NCI-H1930 (cell line): ENCODE measurements around the gene EVI5.

Source experiments
- DNase-seq, 2 experiments: peaks; one replicate each; lab custom pipeline; 2025; lab: John Stamatoyannopoulos, UW

EVI5 gene

DNA sequence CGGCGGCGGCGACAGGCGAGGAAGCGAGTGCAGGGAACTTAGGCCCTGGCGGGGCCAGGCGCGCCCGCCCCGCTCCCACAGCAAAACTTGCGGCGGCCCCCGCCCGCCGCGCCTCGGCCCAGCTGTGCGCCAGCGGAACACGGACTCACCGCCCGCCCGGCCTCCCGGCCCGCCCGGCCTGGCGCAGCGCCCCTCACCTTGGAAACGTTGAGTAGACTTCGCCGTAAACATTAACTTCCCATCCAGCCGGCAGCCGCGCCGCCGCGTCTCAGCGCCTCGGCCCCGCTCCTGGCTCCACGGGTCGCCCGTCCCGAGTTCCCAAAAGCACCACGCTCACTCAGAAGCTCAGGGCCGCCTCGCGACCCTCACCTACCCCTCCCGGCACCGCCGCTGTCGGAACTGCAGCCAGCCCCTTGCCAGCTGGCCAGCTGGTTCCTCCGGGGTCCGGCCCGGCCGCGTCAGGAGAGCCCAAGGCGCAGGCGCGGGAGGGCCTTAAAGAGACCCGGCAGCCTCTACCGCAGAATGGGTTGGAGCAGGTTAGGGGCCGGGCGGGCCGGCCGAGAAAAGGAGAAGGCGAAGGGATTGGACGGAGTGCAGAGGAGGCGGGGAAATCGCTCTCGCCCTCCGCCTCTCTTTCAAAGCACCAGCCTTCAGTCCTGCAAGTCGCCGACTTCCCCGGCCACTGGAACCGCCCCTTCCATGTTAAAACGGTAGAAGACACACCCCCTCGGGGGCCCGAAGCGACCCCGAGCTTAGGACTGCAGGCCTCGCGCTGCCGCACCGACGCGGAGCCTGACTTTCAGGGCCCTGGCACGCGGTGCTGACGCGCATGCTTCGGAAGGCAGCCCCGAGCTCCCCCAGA lies at the start of gene EVI5:
EVI5 (minus strand) TSS at position 470 of the 862 bp plus-strand sequence. CDS start 48,562 bp downstream, outside the sequence.
- DNase-seq: peak; percentile 87 to 91

DNA sequence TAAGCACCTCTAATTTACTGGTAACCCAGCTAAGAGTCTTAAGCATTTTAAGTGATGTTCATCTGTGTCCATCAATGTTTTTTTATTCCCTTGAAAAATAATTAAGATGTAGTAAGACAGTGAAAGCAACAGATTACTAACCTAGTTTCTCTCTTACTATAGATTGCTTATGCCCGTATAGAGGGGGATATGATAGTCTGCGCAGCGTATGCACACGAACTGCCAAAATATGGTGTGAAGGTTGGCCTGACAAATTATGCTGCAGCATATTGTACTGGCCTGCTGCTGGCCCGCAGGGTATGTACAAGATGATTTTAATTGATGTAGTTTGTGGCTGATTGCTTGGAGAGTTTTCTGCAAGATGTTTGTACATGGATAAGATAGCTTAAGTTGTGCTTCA lies 49.7 kb upstream of the EVI5 start:
- no peak for DNase-seq

DNA sequence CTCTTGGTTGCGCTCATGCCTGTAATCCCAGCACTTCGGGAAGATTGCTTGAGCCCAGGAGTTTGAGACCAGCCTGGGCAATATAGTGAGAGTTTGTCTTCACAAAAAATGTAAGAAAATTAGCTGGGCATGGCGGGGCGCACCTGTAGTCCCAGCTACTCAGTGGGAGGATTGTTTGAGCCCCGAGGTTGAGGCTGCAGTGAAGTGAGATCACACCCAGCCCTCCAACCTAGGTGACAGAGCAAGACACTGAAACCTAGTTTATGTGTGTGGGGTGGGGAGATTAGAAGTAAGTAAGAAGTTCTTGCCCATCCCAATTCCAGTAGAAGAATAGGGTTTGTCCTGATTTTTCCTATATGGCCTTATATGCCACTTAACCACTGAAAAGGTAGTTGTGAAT lies 48.9 kb upstream of the EVI5 start:
- no peak for DNase-seq

DNA sequence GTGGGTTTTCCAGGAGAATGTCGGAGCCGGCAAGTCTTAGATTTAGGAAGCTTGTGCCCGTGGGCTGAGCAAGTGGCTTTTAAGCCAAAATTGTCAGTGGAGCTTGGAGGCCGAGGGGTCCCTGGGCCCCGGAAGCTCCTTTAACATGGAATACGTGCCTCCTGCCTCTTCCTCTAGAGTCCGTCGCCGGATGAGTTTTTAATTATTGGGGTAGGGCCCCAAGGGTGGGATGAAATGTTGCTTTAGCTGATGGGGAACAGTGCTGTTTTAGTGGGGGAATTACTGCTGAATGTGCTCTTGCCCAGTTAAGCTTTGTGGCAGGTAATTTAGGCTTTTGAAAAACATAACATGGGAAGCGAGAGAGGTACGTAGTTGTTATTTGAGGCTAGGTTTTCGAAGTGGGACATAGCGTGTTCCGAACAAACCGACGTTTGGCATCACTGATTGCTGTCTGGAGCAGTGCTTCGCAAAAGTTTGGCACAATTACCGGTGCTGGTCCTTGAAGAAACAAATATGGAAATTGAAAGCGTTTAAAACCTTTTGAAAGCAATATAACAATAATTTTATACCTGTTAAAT lies 47.7 kb upstream of the EVI5 start:
- DNase-seq: no peak

DNA sequence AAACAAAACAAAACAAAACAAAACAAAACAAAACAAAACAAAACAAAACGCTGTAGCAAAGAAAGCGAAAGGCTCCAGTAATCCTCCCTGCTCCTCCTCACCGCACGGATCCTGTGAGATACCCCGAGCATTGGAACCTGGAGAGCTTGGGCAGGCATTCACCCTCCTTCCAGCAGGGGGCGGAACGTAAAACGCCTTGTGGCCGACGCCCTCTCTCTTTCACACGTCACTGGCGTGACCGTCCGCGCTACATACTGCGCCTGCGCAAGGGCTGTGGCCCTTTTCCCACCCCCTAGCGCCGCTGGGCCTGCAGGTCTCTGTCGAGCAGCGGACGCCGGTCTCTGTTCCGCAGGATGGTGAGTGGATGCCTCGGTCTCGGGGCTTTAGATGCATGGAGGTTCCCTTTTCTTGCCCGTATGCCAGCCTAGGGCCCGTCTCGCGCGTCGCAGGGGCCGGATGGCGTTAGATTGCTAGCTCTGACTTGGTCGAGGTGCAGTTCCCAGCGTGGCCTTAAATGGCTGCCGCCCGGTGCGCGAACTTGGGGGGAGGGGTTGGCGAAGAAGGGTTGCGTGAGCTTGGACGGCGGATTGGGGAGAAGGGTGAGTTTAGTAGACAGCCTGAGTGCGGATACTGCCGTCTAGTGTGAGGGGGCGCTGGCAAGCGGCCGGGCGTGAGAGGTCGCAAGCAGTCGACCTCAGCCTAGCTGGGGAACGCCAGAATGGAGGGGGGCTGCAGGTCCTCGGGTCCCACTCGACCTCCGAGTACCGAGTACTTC lies 47.0 kb upstream of the EVI5 start, which contains the start of gene RPL5:
RPL5 (plus strand) TSS at position 279 of the 775 bp plus-strand sequence; CDS start at position 354, 75 bp downstream.
- DNase-seq: peak; percentile 96 to 98

DNA sequence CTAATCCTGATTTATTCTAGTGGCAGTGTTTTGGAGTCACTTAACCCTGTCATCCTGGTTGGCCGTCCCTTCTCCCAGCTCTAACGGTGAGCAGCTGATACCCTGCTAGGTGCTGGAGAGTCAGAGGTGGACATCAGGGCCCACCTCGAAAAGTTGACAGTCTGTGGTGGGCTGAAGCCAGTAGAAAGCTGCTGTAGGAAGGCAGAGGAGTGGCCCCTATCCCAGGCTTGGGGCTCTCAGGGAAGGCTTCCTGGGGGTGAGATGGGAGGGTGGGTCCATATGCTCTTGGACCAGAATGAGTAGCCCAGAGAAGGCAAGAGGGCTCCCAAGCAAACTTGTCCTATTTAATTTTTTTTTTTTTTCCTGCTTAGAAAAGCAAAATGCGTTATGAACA lies 46.5 kb upstream of the EVI5 start:
- no peak for DNase-seq

DNA sequence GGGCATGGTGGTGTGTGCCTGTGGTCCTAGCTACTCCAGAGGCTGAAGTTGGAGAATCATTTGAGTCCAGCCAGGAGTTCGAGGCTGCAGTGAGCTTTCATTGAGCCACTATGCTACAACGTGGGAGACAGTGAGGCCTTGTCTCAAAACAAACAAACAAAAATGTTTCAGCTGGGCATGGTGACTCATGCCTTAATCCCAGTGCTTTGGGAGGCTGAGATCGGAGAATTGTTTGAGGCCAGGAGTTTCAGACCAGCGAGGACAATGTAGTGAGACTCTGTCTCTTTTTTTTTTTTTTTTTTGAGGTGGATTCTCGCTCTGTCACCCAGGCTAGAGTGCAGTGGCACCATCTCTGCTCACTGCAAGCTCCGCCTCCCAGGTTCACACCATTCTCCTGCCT lies 41.9 kb upstream of the EVI5 start:
- DNase-seq: no peak

DNA sequence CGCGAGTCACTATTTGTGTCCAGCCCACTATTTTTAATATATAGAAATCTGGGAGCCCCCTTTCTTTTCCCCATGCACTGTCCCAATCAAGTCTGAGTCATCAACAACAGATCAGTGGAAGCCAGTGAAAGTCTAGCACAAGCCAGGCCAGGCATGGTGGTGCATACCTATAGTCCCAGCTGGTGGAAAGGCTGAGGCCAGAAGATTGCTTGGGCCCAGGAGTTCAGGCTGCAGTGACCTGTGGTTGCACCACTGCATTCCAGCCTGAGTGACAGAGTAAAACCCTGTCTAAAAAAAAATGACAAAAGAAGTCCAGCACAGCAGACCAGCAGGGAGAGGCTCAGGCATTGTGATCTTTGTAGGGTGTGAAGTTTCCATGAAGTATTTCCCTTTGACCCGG lies 38.0 kb upstream of the EVI5 start:
- no peak for DNase-seq

DNA sequence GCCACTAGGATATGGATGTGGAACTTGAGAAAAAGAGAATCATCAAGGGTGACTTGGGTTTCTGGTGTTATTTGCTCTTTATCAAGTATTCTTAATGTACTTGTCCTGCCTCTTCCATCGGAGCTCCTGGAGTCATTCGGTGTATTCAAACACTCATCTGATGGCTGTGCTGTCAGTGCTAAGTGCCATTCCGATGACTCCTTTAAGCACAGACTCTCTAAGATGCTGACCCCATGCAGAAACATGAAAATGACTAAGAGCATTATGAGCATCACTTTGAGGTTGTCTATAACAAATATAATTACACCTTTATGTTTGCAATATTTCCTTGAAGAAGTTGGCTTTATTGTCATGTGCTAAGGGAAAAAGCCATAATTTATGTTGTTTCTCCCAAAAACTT lies 35.6 kb upstream of the EVI5 start:
- no peak for DNase-seq

DNA sequence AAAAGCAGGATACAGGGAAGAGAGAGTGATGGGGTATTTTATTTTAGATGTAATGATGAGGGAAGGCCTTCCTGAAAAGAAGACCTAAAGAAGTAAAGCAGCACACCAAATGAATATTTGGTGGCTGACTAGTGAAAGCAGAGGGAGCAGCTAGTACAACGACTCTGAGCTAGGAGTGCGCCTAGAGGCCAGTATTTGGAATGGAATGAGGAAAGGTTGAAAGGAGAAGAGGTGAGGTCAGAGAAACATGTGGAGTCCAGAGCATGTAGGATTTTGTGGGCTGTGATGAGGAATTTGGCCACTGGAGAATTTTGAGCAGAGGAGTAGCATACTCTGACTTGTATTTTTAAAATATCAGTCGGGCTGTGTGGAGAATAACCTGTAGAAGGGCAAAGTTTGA lies 35.1 kb upstream of the EVI5 start:
- DNase-seq: no peak

DNA sequence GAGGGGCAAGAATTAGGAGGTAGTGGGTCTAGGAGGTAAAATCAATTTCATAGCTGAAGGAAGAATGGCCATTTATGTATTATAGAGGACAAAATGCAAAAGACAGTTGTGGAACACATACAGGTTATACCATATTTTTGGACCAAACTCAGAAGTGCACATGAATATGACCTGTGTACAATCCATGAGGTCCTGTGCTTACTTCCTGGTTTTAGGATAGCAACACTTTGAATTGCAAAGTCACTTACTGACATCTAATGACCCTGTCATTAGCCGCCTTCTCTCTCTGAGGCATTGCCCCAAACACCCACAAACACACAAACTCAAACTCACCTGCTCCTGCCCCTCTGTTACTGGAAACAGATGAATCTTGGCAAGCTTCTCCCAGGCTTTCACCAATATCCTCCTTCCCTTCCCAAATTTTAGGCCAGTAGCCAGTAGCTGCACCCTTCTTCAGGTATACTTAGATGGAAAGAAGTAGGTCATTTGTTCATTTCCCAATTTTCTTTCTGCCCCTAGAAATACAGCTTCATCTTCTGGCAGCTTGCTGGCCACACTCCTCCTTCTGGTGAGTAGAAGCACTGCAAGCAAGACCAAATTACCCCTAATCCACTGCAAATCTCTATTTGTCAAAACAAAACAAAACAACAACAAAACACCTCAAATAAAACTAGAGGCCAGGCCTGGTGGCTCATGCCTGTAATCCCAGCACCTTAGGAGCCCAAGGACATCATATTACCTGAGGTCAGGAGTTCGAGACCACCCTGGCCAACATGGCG lies 33.3 kb upstream of the EVI5 start:
- DNase-seq: no peak

DNA sequence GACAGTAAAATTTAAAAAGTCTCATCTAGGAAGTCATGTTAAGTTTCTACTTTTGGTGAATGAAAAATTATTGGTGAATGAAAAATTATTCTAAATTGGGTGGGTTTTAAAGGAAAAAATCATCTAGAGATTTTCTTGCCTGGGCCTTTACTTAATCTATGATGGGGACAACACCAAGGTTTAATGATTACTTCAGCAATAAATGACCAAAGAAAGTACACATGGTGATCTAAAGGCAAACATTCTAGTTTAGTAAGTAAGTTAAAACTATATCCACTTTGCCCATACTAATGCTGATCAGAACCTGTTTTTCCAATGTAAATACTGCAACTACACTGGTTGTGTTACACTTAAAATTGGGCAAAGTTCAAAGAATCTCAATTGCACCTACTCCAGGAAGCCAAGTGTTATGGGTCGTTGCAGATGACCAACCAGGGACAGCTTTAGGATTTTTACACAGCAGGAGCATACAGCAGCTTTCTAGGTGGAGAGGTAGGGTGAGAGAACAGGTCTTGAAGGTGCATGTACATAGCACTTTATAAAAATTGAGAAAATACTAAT lies 32.3 kb upstream of the EVI5 start:
- DNase-seq: no peak

DNA sequence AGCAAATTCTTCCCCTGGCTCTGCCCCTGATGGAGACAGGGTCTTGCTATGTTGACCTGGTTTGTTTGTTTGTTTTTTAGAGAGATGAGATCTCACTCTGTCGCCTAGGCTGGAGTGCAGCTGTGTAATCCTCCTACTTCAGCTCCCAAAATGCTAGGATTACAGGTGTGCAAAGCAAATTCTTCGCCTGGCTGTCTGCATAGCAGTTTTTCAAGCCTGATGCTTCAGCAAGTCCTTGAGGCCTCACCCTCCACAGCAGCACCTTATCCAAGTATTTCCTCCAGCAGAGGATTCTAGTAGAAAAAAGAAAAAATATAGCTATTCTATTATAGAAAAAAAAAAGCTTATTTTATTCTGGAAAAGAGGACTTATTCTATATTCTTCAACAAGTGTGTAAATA lies 31.8 kb upstream of the EVI5 start:
- no peak for DNase-seq

DNA sequence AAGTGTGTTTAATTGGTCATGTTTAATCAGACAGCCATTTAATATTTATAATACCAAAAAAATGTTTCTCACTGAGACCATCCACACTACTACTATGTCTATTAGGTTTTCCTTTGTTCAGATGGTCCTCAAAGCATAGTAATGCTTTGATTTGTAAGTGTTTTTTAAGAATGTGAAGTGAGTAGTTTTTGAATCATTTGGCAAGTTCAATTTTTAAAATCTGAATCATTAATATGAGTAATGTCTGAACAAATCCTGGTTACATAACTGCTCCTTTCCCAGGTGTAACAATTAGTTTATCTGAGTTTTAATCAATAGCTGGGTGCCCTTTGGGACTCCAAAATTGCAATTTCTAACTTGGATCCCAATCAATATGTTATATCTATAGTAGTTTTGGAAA lies 23.5 kb upstream of the EVI5 start:
- no peak for DNase-seq

DNA sequence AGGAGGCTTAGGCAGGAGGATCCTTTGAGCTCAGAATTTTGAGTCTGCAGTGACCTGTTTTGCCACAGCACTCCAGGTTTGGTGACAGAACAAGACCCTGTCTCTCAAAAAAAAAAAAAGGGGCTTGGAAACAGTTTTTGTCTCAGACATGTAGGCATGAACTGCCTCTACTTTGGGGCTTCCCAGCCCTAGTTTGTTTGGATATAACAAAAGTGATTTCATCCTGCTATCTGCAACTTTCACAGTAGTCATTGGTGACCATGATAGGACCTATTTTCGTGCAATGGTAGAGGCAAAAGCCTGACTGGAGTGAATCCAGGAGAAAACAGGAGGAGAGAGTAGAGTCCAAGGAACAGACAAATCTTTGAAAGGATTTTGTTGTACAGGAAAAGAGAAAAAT lies 20.3 kb upstream of the EVI5 start:
- no peak for DNase-seq

DNA sequence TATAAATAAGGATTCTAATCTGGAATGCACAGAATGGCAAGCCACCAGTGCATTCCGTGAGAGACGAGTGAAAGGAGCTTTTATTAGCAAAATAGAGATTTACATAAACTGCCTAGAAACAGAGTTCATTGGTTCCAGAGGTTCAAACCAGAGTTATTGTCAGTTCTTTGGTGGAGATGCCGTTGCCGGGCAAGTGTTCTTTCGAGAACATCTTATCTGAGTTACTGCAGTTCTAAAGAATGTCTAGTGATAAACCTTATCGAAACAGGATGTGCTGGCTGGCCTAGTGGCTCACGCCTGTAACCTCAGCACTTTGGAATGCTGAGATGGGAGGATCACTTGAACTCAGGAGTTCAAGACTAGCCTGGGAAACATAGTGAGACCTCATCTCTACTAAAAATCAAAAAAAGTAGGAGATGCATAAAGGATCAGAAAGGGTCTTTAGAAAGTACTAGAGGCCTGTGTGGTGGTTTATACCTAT lies 19.9 kb upstream of the EVI5 start:
- DNase-seq: no peak

DNA sequence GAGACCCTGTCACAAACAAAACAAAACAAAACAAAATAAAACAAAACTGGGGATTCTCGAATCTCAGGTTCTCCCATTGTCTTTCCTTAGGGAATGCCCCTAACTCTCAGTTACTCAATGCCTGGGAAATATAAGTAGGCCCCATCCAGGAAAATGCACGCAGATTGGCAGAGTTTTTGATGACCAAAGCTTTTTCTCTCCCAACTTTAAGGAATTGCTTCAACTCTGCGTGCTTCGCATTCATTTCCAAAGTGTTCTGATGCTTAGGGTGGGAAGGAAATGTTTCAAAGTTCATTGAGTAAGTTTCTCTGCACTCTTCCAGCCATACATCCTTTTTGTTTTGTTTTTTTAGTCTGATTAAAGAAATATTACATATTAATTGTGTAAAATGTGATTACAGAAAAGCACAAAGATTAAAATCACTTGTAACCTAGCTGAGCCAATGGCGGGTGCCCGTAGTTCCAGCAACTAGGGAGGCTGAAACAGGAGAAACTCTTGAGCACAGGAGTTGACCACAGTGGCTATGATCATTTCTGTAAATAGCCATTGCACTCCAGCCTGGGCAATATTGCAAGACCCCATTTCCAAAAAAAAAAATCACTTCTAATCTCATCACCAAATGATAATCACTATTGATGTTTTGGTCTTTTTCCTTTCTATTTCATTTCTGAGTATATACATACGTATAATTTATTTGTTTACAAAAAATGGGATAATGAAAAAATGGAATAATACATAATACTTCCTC lies 18.4 kb upstream of the EVI5 start:
- DNase-seq: no peak

DNA sequence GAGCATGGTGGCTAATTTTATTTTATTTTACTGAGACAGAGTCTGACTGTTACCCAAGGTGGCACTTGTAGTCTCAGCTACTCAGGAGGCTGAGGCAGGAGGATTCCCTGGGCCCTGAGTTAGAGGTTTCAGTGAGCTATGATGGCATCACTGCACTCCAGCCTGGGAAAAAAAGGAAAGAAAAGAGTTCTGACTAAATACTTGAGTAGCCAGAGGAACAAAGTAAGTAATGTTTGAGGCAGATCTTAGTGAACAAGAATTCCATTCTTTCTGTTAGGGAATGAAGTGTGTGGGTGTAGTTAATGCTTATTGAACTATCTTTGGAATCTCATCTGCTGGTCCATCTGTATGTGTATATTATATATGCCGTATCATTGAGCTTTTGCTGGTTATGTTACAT lies 13.1 kb upstream of the EVI5 start:
- DNase-seq: no peak

DNA sequence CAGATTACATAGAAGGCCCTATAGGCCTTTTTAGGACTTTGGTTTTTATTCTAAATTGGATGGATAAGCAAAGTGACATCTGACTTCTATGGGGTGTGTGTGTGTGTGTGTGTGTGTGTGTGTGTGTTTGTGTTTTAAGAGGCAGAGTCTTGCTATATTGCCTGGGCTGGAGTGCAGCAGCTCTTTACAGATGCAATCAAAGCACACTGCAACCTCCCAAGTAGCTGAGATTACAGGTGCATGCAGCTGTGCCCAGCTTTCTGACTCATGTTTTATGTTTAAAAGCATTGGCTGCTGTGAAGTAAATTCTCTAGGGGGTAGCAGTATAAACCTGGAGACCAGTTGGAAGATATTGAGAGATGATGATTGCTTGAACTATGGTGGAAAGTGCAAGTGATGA lies 12.4 kb upstream of the EVI5 start:
- DNase-seq: no peak

DNA sequence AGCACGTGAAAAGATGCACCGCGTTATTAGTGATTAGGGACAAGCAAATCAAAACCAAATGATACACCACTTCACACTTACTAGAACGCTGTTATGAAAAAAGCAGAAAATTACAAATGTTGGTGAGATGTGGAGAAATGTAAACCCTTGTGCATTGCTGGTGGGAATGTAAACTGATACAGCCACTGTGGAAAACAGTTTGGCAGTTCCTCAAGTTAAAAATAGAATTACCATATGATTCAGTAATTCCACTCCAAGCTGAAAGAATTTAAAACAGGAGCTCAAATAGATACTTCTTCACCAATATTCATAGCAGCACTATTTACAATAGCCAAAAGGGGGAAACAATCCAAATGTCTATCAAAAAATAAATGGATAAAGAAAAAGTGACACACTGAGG lies 10.3 kb upstream of the EVI5 start:
- no peak for DNase-seq

DNA sequence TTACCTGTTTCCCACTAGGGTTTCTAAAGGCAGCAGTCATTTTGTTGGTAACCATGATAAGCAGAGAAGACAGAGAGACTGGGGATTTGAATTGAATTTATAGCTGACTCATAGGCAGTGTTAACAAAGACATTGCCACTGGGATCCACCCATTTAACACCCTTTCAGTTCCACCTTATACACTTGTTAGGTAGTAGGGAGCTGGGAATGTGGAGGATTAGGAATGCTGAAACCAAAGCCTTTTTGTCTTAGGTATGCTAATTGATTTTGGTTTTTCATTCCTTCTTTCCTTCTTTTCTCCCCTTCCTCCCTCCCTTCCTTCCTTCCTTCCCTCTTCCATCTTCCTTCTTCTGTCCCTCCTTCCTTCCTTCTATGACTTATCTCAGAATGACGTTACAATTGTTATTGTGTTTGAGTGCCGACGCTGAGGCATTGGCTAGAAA lies 7.5 kb upstream of the EVI5 start:
- peak; percentile 10 to 24 for DNase-seq
